Activated naive CD4-positive, alpha-beta T cell treated with Interleukin-2 at 50 U/mL for 16 hours (primary cell): ENCODE measurements around the gene LAMC3.

Source experiments
- DNase-seq: peaks from one replicate; pipeline ENCODE4 v3.0.0-alpha.2; 2020

Gene LAMC3

DNA sequence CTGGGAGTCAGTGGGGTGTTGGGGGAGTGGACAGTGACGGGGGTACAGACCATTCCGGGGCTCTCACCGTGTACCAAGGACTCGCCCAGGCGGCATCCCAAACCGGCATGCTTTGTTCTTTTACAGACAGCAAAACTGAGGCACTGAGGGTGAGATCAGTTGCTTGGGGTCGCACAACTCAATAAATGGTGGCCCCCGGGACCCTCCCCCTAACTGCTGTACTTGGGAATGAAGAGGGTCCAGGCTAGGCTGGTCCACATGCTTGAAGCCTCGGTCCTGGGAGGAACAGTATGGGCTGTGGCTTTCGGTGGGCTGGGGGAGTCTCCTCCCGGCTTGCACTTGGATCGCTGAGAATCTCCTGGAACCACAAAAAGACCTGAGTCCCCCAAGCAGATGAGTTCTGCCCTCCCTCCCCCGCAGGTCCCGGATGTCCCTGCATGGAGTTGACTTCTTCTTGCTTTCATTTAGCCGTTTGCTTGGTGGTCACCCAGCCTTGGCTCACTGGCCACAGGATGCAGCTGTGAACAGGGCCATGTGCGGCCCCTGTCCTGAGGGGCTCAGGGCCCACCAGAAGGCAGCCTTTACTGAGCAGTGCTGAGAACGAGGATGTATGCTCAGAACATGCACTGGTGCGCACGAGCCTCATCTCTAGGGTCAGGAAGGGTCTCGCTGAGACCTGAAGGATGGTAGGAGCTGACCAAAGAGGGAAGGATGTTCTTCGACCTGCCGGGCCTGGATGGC is 4.2 kb downstream of the LAMC3 start:
- DNase-seq, result no peak

GRCh38 chr9:131013771-131014676 is 5.0 kb downstream of the LAMC3 start:
- no peak for DNase-seq

DNA sequence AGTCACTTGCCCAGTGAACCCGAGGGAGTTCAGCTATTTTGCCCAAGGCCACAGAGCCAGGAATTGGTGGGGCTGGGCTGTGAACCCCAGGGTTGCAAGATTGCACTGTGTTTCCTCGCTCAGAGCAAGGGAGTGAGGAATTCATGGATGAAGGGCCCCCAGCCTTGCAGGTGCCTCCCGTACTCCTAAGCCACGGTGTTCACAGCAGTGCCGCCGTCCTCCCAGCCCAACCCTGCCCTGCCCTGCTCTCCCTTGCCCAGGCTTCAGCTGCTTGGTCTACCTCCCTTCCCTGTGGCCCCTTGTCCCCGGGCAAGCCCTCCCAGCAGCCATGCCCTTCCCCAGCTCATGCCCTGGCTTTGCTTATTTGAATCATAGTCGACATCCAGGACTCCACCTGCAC is 6.1 kb downstream of the LAMC3 start:
- no peak for DNase-seq

DNA sequence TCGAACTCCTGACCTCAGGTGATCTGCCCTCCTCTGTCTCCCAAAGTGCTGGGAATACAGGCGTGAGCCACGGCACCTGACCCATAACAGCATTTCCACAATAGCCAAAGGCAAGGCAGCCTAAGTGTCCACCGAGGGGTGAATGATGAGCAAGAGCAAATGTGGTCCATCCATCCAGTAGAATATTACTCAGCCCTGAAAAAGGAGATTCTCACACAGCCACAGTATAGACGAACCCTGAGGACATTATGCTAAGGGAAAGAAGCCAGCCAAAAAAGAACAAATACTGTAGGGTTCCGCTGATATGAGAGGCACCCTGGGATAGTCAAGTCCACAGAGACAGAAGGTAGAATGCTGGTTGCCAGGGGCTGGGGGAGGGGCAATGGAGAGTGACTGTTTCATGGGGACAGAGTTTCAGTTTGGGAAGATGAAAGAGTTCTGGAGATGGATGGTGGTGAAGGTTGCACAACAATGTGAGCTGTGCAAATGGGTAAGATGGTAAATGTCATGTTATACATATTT is 7.0 kb downstream of the LAMC3 start:
- no peak for DNase-seq

GRCh38 chr9:131017067-131017466 is 8.1 kb downstream of the LAMC3 start:
- no peak for DNase-seq

DNA sequence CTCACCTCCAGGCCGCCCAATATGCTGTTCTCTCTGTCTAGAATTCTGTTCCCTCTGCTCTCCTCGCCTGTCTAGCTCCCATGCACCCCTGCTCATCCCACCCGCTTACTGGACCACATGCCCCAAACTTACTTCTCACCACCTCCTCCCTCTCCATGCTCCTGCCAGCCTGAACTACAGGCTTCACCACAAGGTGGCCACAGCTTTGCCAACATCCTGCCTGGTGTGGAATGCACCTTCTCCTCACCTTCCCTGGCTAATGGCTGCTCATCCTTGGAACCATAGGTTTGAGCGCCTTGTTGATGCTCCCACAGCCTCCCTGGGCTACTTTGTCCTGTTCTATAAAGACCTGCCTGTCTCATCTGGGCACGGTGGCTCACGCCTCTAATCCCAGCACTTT is 9.6 kb downstream of the LAMC3 start:
- DNase-seq, result no peak

DNA sequence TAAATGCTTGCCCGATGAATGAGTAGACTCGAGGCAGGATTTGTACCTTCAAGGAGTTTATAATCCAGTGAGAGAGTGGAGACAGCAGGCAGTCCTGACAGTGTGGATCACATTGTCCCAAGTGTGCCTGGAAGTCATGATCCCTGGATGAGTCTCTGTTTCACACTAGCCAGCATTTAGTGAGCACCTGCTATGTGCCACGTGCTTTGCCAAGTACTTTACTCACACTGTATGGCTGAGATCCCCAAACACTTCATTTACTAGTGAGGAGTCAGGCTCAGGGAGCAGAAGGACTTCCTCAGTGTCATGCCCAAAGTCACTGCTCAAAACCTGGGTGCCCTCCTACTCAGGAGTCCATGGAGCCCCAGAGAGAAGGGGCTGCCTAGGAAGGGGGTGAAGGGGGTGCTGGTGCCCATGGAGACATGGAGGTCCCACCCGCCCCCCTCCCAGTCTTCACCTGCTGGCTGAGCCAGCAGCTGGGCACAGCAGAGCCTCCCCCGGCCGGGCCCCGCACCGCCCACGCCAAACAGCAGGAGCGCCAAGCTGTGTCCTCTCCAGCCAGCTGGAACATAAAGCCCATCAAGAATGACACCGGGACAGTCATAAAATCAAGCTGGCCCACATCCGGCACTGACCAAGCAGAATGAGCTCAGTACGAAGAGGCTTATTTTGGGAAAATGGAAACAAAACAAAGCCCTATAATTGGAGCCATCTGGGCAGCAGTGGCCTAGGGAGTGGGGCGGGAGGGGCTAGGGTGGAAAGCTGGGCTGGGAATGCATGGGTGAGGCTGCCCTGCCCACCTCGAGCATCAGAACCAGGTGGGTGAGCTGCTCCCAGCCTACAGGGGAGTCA is 10.6 kb downstream of the LAMC3 start:
- no peak for DNase-seq

- no peak for DNase-seq
These were observed 11.4 kb downstream of the LAMC3 start for GRCh38 chr9:131020388-131020787.

GRCh38 chr9:131020862-131021261 is 11.9 kb downstream of the LAMC3 start:
- DNase-seq, result no peak

DNA sequence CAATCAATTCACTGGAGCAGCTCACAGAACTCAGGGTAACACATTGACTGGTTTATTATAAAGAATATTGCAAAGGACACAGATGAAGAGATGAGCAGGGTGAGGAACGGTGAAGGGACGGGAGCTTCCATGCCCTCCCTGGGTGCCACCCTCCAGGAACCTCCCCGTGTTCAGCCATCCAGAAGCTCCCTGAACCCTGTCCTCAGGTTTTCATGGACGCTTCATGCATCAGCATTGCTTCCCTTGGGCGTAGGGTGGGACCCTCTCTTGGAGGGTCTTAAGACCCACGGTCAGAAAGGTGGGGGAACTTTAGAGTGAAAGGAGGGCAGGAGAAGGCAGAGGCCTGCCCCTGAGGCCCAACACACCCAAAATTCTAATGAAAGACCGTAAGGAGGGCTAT is 12.8 kb downstream of the LAMC3 start:
- DNase-seq, result no peak

DNA sequence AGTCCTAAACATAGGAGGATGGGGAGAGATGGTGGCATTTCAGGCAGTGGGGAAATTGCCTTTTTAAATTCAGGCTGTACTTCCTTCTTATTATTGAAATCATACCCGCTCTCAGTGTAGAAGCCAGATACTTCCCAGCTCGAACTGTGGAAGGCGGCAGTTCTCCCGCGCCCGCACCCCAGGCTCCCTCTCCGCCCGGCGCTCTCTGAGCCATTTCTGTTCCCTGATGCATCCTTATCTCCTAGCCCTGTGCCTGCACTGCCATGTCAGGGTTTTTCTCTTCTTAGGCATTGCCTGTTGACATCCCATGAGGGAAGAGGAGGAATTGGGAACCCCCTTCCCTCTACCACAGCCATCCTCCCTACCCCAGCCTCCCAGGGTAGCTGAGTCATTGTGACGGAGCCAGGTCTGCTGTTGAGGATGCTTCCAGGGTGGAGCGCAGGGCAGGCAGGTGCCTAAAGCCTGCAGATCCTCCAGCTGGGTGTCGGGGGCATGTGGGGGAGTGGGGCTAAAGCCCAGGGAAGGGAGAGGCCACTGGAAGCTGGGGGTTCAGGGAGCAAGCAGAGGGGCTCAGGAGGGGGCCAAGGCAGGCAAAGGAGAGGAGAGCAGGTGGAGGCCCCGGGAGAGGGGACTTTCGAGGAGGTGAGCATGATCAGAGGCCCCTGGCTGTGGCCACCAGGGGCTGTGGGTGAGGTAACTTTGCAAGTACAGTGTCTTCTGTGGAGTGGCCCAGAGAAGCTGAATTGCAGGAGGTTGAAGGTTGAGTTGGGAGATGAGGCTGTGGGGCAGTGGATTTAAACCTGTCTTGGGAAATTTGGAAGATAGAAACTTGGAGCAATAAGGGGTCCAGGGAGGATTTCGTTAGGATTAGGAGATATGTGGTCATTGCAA is 16.2 kb downstream of the LAMC3 start:
- no peak for DNase-seq

- DNase-seq, result no peak
These were observed 17.2 kb downstream of the LAMC3 start for GRCh38 chr9:131025953-131026858.

DNA sequence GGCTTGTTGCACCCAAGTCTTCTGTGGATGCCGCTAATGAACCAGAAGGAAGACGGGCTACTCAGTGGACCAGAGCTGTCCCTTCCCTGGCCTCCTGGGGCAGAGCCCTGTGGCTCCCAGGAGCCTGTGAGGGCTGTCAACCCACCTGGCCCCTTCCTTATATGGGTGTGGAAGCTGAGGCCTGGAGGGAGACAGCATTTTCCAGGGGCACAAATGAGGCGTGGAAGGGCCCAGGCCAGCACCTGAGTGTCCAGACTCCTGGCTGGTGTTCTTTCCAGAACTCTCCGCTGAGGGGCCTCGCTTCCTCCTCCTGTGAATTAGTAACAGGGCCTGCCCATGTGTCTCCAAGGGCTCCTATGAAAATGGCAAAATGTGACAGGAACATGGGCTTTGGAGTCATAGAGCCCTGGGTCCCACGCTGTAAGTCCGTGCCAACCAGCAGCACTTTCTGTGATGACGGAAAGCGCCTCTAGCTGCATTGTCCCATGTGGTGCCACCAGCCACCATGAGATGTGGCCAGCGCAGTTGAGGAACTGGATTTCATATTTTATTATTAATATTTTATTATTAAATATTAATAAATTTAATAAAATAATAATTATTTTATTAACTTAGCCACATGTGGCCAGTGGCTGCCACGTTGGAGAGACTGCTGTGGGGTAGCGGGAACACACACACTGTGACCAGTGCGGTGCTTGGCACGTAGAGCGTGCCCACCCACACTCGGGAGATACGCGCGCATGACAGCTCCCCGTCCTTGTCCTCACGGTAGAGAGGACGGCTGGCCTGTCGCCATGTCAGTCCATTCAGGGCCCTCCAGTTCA is 18.3 kb downstream of the LAMC3 start:
- DNase-seq, result no peak

DNA sequence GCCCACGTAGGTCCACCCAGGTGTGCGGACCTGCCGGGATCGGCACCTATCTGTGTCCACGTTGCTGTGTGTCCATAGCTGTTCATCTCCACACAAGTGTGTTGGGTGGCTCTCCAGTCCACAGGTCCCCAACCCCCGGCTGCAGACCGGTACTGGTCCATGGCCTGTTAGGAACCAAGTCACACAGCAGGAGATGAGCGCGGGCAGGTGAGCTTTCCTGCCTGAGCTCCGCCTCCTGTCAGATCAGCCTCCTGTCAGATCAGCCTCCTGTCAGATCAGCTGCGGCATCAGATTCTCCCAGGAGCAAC is 18.9 kb downstream of the LAMC3 start:
- no peak for DNase-seq

DNA sequence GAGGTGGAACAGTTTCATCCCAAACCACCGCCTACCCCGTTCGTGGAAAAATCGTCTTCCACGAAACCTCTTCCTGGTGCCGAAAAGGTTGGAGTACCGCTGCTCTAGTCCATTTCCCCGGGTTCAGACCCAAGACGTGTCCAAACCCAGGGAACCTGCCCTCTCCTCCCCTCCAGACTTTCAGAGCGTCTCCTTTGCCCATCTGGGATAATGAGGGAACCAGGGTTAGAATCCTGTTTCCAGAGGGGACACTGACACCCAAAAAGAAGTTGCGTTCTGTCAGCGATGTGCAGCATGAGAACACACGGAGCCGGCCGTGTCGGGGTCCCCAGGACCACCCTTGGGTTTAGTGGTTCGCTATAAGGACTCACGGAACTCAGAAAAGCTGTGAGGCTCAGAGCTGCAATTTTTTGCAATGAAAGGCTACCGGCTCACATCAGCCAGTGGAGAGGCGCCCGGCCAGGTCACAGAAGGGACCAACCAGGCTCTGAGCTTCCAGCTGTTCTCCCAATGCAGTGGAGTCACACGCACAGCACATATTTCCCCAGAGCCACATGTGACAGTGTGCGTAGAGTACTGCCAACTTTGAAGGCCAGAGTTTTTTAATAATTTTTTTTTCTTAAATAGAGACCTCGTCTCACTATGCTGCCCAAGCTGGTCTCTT is 19.4 kb downstream of the LAMC3 start:
- DNase-seq, result no peak

- DNase-seq, result no peak
These were observed 20.1 kb downstream of the LAMC3 start for GRCh38 chr9:131028931-131029573.

- DNase-seq, result no peak
These were observed 20.6 kb downstream of the LAMC3 start for GRCh38 chr9:131029574-131029952.

DNA sequence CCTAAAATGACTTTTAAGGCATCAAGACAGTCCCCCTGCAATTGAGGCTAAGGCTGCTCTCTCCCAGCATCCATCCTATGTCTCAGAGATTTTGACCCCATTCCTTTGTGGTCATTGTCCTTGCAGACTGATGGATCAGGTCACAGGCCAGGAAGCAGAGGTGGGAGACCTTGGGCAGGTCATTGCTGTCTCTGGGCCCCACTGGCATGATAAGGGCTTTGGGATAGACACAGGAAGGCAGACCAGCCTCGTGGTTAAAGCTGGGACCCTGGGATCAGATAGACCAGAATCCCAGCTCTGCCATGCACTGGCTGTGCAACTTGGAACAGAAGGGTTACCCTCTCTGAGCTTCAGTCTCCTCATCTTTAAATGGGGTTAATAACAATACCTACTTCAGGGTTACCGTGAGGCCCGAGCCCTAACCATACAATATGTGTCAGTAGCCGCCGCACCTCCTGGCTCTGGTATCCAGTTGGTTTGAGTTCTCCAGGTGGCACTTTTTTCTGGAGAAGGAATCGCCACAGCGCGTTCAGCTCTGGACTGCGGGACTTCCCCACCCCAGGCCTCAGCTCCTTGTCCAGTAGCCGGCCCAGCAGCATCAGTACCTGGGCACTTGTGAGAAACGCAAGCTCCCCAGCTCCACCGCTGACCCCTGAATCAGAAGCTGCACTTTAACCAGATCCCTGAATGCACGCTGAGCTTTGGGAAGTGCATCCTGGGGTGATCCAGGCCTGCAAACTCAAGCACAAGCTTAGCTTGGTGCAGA is 21.4 kb downstream of the LAMC3 start:
- DNase-seq, result no peak
